Pancreas (tissue), 10 donors: ENCODE results near the gene MACROH2A1. TPM values are rescaled to one million over a fixed set of nuclear protein-coding genes. Genes with fewer than 3 reads are reported as not detected.
A peak's percentile ranks its signal among the peaks of the same experiment; 100 is the strongest.

Experiments
- ATAC-seq, 4 donors: fragments of 200-7000 bp; cut with Tn5 transposase; one replicate each; pipeline versions ENCODE4 v1.8.0 to v1.9.1; 2020; ENCODE audit warnings: mild to moderate bottlenecking in 4 of 4, moderate library complexity in 4 of 4
- DNase-seq, 6 donors: peaks; one replicate each; pipeline ENCODE4 v3.0.0-alpha.2; 2020
- FAIRE-seq: peaks from 2 replicates; lab custom pipeline; 2012; peaks lifted over from hg19 to GRCh38; lab: Jason Lieb, UNC
- H3K27ac ChIP-seq, 4 donors: fragments of 200-600 bp; sonication (generic); 1 replicate in 3 of 4; 2 replicates in 1 of 4; pipeline versions ENCODE4 v1.5.0 to v1.8.0; 2020
- H3K27me3 ChIP-seq, 4 donors: fragments of 200-600 bp; one replicate each; pipeline ENCODE4 v1.8.0; 2021
- H3K36me3 ChIP-seq, 3 donors: fragments of 200-600 bp; sonication (generic) in 1 of 3; one replicate each; pipeline versions ENCODE4 v1.5.0 to v1.8.0; 2020 to 2021
- H3K4me1 ChIP-seq, 3 donors: fragments of 200-600 bp; one replicate each; pipeline ENCODE4 v1.8.0; 2021
- H3K4me3 ChIP-seq, 4 donors: fragments of 200-600 bp; sonication (generic) in 2 of 4; one replicate each; pipeline versions ENCODE4 v1.5.0 to v1.8.0; 2020 to 2021
- H3K9me3 ChIP-seq, 4 donors: fragments of 200-600 bp; one replicate each; pipeline ENCODE4 v1.8.0; 2021
- CTCF ChIP-seq, 4 donors: fragments of 200-600 bp; sonication (generic) in 3 of 4; IDR thresholded peaks; one replicate each; pipeline versions ENCODE4 v1.5.0 to v1.8.0; 2021; ENCODE audit warnings: antibody characterized with exemption in 4 of 4
- WGBS, 2 donors: extraction: QIAGEN DNeasy Blood & Tissue Kit; methylation state at CpG; one replicate each; pipeline ENCODE4 v1.1.7; 2013; 5-methylcytosine and 5-hydroxymethylcytosine counted together
- intact Hi-C, 3 donors: fragments of 100-400 bp; cut with DNase I; formaldehyde crosslinking; loops; one replicate each; pipeline versions ENCODE4 v1.11.1 to v1.14.2; 2022
- polyA plus RNA-seq, 2 donors: library from polyadenylated mRNA; stranded (reverse); fragments of 200-250 nt; gene quantifications; one replicate each; pipeline ENCODE4 v1.2.3, GENCODE V29; 2013
- total RNA-seq, 6 donors: library from RNA; stranded (reverse); fragmentation: NEBNext Ultra II Directional in 4 of 6; extraction: Animal tissue kit (Norgen Biotek cat#: 25700) in 4 of 6; gene quantifications; one replicate each; pipeline versions ENCODE4 v1.2.1 to v1.2.4, GENCODE V29; 2021 to 2023
- donor health status: healthy with polysubstance abuse.
- donor health status: DM: no; HTN: no; CAD: no; lungs with moderate emphysema.
- donor health status: DM: no; HTN: no; CAD: no.
- donor health status: control.
- donor health status: control.
- donor health status: Bipolar disorder and iron deficiency.
- donor health status: DM: yes; HTN: yes; CAD: no.
- donor health status: DM: no; HTN: no; CAD: no.
- donor health status: DM: no; HTN: no; CAD: no.
- donor health status: DM: yes; HTN: yes; CAD: no.

MACROH2A1 gene
- total and polyA plus RNA-seq, 8 donors = 25.7 to 72.1 (median 43.7) TPM

DNA sequence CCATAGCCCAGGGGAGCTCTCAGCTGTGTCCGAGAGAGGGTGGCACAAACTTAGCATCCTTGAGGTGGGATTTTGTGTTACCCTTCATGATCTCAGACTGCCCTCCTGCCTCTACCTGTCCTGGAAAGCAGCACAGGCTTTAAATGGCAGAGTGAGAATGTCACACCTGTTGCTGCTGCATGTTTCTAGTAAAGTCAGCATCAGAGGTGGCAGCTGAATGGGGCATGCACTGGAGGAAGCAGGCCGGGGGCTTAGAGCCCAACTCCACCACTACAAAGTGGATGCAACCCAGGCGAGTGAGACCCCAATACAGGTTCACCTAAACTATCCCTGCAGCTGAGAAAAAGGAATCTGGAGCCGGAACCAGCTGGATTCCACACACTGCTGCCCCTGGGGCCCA lies 51.6 kb downstream of the MACROH2A1 start:
- FAIRE-seq (no peak), ATAC-seq (no peak), DNase-seq (no peak)
- Histone ChIP-seq H3K4me3 (no peak overlapping the region), H3K27me3 (no peaks in the 10 kb centered on the region), H3K36me3 (peaks cover 0 to 34% (median 3%) of the 10 kb centered on the region in 3 donors), H3K9me3 (no peaks in the 10 kb centered on the region), H3K27ac (no peak overlapping the region), H3K4me1 (no peaks in the 10 kb centered on the region)
- no peak for TF ChIP-seq CTCF (IDR thresholded peaks at IDR 0.05)
- intact Hi-C loops = no loop called here
- WGBS, 2 donors = 96 to 97% methylated on average over 4 of the region's 4 CpGs

DNA sequence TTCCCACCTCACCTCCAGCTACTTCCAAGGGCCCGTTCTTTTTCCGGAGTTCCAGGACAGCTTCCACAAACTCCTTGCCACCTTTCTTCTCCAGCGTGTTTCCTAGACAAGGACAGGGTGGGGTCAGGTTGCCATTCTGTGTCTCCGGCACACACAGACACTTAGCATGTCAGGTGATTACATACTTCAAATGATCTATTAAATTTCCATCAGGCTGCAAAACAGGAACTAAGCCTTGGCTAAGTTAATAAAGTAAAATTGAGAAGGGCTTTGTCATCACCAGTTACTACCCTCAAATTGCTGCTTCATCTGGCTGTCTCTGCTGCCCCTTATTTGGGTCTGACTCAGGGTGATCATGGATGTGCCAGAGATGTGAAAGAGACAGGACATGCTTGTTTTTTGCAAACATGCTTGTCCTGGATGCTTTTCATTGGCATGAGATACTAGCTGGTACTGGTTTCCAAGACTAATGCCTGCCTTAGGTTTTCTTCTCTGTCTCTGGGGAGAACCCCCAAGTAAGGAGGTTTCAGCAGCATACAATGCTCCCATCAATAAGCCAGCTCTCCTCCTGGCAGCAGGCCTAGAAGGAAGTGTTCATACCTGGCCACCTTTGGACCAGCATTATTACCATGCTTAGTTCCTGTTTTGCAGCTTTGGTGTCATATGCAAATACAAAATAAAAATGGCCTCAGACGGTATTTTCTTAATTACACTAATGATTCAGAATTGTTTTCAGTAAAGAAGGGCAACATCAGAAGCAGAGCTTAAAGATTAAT lies 52.9 kb downstream of the MACROH2A1 start:
- intact Hi-C loops = no loop called here
- Histone ChIP-seq H3K27me3 (no peaks in the 10 kb centered on the region), H3K36me3 (peaks cover 0 to 45% (median 8%) of the 10 kb centered on the region in 3 donors), H3K27ac (no peak overlapping the region), H3K4me1 (no peaks in the 10 kb centered on the region), H3K9me3 (no peaks in the 10 kb centered on the region), H3K4me3 (no peak overlapping the region)
- no peak for TF ChIP-seq CTCF (IDR thresholded peaks at IDR 0.05)
- ATAC-seq = peak in 3 of 4 donors; percentile 60 to 74 (median 62)
- FAIRE-seq = no peak
- no peak for DNase-seq
- 83 to 86% methylated on average over 5 of the region's 5 CpGs for WGBS, 2 donors

- FAIRE-seq = no peak
Measured at GRCh38 chr5:135344349-135344748, 54.7 kb downstream of the MACROH2A1 start.

DNA sequence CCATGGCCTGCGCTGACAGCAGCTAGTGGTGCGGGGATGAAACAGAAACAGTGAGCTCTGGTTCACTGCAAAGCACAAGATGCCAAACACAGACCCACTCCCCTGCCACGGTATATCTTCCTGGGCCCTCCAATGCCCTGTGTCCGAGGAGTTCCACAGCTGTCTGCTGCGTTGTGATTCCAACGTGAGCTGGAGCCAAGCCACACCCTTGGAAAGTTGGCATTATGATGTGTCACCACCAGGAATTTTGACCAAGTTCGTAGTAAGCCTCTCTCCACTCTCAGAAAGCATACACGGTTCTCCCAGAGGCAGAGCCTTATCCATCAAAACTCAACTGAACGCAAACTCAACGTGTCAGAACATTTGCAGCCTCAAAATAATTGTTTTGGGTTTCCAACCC lies 55.6 kb downstream of the MACROH2A1 start:
- ATAC-seq (no peak), DNase-seq (no peak), FAIRE-seq (no peak)
- no peak for TF ChIP-seq CTCF (IDR thresholded peaks at IDR 0.05)
- no peaks in the 10 kb centered on the region for H3K9me3 ChIP-seq
- H3K4me1 ChIP-seq = no peaks in the 10 kb centered on the region
- no peaks in the 10 kb centered on the region for H3K27me3 ChIP-seq
- WGBS, 2 donors = 78 to 79% methylated on average over 10 of the region's 10 CpGs
- peaks cover 0 to 62% (median 20%) of the 10 kb centered on the region in 3 donors for H3K36me3 ChIP-seq
- H3K27ac ChIP-seq = no peak overlapping the region
- intact Hi-C loops = no loop called here
- H3K4me3 ChIP-seq = no peak overlapping the region

More at GRCh38 chr5:135344349-135344748, 54.7 kb downstream of the MACROH2A1 start:
- H3K27me3 ChIP-seq = no peaks in the 10 kb centered on the region
- WGBS, 2 donors = 82 to 87% methylated on average over 3 of the region's 3 CpGs
- peaks cover 0 to 52% (median 18%) of the 10 kb centered on the region in 3 donors for H3K36me3 ChIP-seq
- H3K4me3 ChIP-seq = no peak overlapping the region
- no peaks in the 10 kb centered on the region for H3K4me1 ChIP-seq
- H3K27ac ChIP-seq = no peak overlapping the region
- ATAC-seq (no peak), DNase-seq (no peak)
- intact Hi-C loops = no loop called here
- H3K9me3 ChIP-seq = no peaks in the 10 kb centered on the region
- TF ChIP-seq CTCF (IDR thresholded peaks at IDR 0.05) = no peak

- H3K36me3 ChIP-seq = peaks cover 0 to 69% (median 20%) of the 10 kb centered on the region in 3 donors
- no peak for ATAC-seq
- WGBS, 2 donors = 95 to 96% methylated on average over 4 of the region's 4 CpGs
- no peak for TF ChIP-seq CTCF (IDR thresholded peaks at IDR 0.05)
- FAIRE-seq = no peak
- no peaks in the 10 kb centered on the region for H3K4me1 ChIP-seq
- intact Hi-C loops = no loop called here
- DNase-seq = no peak
- H3K27me3 ChIP-seq = no peaks in the 10 kb centered on the region
- no peak overlapping the region for H3K27ac ChIP-seq
- no peaks in the 10 kb centered on the region for H3K9me3 ChIP-seq
- H3K4me3 ChIP-seq = no peak overlapping the region
Measured at GRCh38 chr5:135342551-135342875, 56.5 kb downstream of the MACROH2A1 start.
